Fibroblast of pulmonary artery (primary cell): ENCODE data around the gene PSMA4.
A peak's percentile ranks its signal among the peaks of the same experiment; 100 is the strongest.
"Not testable (repeated sequence)": the region's sequence is repeated elsewhere in the genome, so short reads cannot be mapped to it uniquely, and the experiment has no call there.

Experiments used
- DNase-seq: peaks from one replicate; pipeline ENCODE4 v3.0.0-alpha.2; 2010; ENCODE audit warnings: low read depth
- H3K4me3 ChIP-seq: replicated peaks from 2 replicates; pipeline ENCODE4 v1.5.1; 2011; ENCODE audit warnings: low read depth, mild to moderate bottlenecking, control low read depth, low read length, moderate library complexity
- CTCF ChIP-seq: IDR thresholded peaks from 2 replicates; pipeline ENCODE4 v1.5.1; 2011; ENCODE audit warnings: mild to moderate bottlenecking, control low read depth, low read length, inconsistent platforms; ENCODE audit errors: missing control alignments

PSMA4 gene

DNA sequence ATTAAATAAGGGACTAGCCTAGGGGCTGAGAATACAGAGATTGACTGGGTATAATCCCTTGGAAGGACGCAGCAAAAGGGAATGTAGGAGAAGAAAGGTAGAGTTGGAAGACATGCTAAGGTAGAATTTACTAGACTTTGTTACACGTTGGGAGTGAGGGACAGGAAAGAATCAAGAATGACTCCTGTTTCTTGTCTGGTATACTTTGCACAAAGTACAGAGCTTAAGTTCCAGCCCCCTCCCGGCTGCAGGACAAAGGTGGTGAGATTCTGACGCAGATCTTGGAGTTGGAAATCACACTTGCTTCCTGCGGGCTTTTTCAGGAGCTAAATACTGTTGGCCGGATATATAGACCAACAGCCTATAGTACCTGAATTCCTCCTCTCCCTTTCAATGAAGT lies 32.0 kb upstream of the PSMA4 start:
- H3K4me3 ChIP-seq: peak overlapping the region; percentile 86
- no peak for DNase-seq
- TF ChIP-seq CTCF: no peak

DNA sequence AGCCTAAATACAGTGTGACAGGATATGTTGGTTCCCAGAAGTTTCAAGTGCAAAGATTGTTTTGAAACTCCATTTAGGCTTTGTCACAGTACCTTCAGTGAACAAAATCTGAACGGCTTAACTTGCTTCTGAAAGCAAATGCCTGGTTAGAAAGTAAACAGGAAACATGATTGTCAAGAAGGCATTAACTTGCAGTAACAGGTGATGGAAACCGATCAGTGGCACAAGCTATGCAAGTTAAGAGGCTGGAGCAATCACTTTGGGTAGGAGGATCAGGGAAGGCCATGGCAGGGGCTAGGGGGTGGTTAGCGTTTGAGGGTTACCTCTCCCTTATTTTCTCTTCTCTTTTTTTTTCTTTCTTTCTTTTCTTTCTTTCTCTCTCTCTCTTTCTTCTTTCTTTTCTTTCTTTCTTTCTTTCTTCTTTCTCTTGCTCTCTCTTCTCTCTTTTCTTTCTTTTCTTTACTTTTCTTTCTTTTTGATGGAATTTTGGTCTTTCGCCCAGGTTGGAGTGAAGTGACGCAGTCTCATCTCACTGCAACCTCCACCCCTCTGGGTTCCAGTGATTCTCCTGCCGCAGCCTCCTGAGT lies 30.4 kb upstream of the PSMA4 start:
- no peak for DNase-seq
- H3K4me3 ChIP-seq: no peak overlapping the region
- TF ChIP-seq CTCF: no peak

DNA sequence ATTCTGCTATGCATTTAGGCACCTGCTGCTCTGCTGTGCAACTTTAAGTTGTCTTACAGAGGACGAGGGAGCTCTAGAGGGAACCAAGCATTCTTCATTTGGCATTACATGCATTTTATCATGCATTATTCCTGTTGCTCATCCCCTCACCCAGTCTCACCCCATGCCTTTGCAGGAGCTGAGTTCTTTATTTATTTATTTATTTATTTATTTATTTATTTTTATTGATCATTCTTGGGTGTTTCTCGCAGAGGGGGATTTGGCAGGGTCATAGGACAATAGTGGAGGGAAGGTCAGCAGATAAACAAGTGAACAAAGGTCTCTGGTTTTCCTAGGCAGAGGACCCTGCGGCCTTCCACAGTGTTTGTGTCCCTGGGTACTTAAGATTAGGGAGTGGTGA lies 20.2 kb upstream of the PSMA4 start:
- not testable (repeated sequence) for DNase-seq, H3K4me3 ChIP-seq

DNA sequence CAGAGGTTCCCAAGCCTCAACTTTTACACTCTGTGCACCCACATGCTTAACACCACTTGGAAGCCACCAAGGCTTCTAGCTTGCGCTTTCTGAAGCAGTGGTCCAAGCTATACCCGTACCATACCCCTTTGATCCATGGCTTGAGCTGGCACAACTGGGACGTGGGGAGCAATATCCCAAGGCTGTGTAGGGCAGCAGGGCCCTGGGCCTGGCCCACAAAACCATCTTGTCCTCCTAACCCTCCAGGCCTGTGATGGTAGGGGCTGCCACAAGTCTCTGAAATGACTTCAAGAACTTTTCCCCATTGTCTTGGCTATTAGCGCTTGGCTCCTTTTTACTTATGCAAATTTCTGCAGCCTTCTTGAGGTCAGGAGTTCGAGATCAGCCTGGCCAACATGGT lies 16.0 kb upstream of the PSMA4 start:
- H3K4me3 ChIP-seq: no peak overlapping the region
- no peak for TF ChIP-seq CTCF
- no peak for DNase-seq

GRCh38 chr15:78527325-78527724 lies 12.9 kb upstream of the PSMA4 start:
- no peak for DNase-seq
- H3K4me3 ChIP-seq: no peak overlapping the region
- TF ChIP-seq CTCF: no peak

GRCh38 chr15:78533331-78533730 lies 6.9 kb upstream of the PSMA4 start:
- no peak for DNase-seq
- H3K4me3 ChIP-seq: no peak overlapping the region
- TF ChIP-seq CTCF: no peak

- no peak for DNase-seq
These were observed 4.1 kb upstream of the PSMA4 start for GRCh38 chr15:78536134-78536533.

More at GRCh38 chr15:78536134-78536533, 4.1 kb upstream of the PSMA4 start:
- TF ChIP-seq CTCF: no peak
- H3K4me3 ChIP-seq: no peak overlapping the region
